Duodenal mucosa (tissue), 2 donors: ENCODE data around the gene NYAP2.

ENCODE experiments used
- H3K27ac ChIP-seq: one replicate; pipeline ENCODE4 v1.7.0; 2013; ENCODE audit warnings: low read depth, low read length
- H3K27me3 ChIP-seq, 2 donors: one replicate each; pipeline ENCODE4 v1.7.0; 2013; ENCODE audit warnings: low read length in 2 of 2, control low read depth in 1 of 2; ENCODE audit not compliant: insufficient read depth in 2 of 2, control insufficient read depth in 1 of 2
- H3K36me3 ChIP-seq, 2 donors: one replicate each; pipeline ENCODE4 v1.7.0; 2013; ENCODE audit warnings: low read length in 2 of 2, control low read depth in 1 of 2; ENCODE audit not compliant: insufficient read depth in 2 of 2, control insufficient read depth in 1 of 2
- H3K4me1 ChIP-seq, 2 donors: one replicate each; pipeline ENCODE4 v1.7.0; 2013; ENCODE audit warnings: low read length in 2 of 2, control low read depth in 1 of 2; ENCODE audit not compliant: insufficient read depth in 2 of 2, control insufficient read depth in 1 of 2
- H3K4me3 ChIP-seq, 2 donors: one replicate each; pipeline ENCODE4 v1.7.0; 2013; ENCODE audit warnings: low read length in 2 of 2, low read depth in 1 of 2
- H3K9ac ChIP-seq, 2 donors: one replicate each; pipeline ENCODE4 v1.7.0; 2013; ENCODE audit warnings: low read length in 2 of 2, low read depth in 1 of 2
- H3K9me3 ChIP-seq, 2 donors: one replicate each; pipeline ENCODE4 v1.7.0; 2013; ENCODE audit warnings: low read length in 2 of 2, control low read depth in 1 of 2; ENCODE audit not compliant: control insufficient read depth in 1 of 2

NYAP2 gene

DNA sequence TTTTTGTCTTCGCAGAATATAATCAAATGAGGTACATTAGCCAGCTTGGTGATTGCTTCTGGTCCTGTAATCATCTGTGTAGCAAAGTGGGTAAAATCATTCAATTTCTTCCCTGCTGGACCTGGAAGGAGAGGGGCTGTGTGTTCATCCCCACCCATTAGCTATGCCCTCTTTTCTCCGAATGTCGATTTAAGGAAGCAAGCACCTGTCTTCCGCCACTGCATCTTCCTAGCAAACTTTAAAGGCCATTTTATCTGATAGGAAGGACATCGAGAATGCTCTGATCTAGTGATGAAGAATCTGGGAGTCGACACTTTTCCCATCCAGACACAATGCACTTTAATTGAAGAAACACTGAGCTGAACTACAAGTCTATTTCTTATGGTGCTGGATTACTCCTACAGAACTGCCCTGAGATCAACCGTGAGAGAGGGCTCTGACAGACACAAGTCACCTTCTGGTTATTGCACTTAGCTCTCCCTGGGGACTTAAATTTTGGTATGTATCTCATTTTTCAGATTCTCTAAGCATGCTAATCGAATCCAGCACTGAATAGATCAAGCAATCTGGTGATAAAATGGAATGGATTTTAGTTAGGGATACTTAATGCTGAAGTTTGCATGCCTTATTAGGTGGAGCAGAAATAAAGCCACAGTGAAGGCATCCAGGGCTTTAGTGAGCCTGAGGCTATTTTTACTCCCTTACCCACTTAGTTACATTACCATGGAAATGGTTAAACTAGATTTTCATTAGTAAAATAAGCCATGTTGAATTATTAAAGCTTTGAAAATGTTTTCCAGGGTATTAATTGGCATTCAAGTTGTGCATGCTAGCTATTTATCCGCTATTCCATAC, 1.3 kb downstream of the NYAP2 start:
- Histone ChIP-seq H3K27ac (no peak overlapping the region), H3K4me1 (no peaks in the 10 kb centered on the region), H3K9ac (no peak overlapping the region), H3K9me3 (no peaks in the 10 kb centered on the region), H3K27me3 (no peaks in the 10 kb centered on the region), H3K36me3 (no peaks in the 10 kb centered on the region), H3K4me3 (no peak overlapping the region)

GRCh38 chr2:225402210-225402776, 2.8 kb downstream of the NYAP2 start:
- no peaks in the 10 kb centered on the region for H3K4me1 ChIP-seq
- no peaks in the 10 kb centered on the region for H3K27me3 ChIP-seq
- no peak overlapping the region for H3K27ac ChIP-seq
- no peak overlapping the region for H3K9ac ChIP-seq
- no peaks in the 10 kb centered on the region for H3K36me3 ChIP-seq
- no peaks in the 10 kb centered on the region for H3K9me3 ChIP-seq
- no peak overlapping the region for H3K4me3 ChIP-seq

GRCh38 chr2:225411452-225411851, 11.9 kb downstream of the NYAP2 start:
- no peaks in the 10 kb centered on the region for H3K36me3 ChIP-seq
- no peak overlapping the region for H3K27ac ChIP-seq
- no peaks in the 10 kb centered on the region for H3K4me1 ChIP-seq
- no peaks in the 10 kb centered on the region for H3K9me3 ChIP-seq
- no peak overlapping the region for H3K4me3 ChIP-seq
- no peak overlapping the region for H3K9ac ChIP-seq
- H3K27me3 ChIP-seq, result no peaks in the 10 kb centered on the region

- Histone ChIP-seq H3K27me3 (no peaks in the 10 kb centered on the region), H3K27ac (no peak overlapping the region), H3K36me3 (no peaks in the 10 kb centered on the region), H3K9me3 (no peaks in the 10 kb centered on the region), H3K9ac (no peak overlapping the region), H3K4me3 (no peak overlapping the region), H3K4me1 (no peaks in the 10 kb centered on the region)
These were observed 14.3 kb downstream of the NYAP2 start for GRCh38 chr2:225413786-225414185.

- Histone ChIP-seq H3K4me3 (no peak overlapping the region), H3K9me3 (no peaks in the 10 kb centered on the region), H3K27ac (no peak overlapping the region), H3K9ac (no peak overlapping the region), H3K36me3 (no peaks in the 10 kb centered on the region), H3K27me3 (no peaks in the 10 kb centered on the region), H3K4me1 (no peaks in the 10 kb centered on the region)
These were observed 15.4 kb downstream of the NYAP2 start for GRCh38 chr2:225414902-225415301.

- Histone ChIP-seq H3K27me3 (no peaks in the 10 kb centered on the region), H3K4me3 (no peak overlapping the region), H3K9ac (no peak overlapping the region), H3K36me3 (no peaks in the 10 kb centered on the region), H3K27ac (no peak overlapping the region), H3K9me3 (no peaks in the 10 kb centered on the region), H3K4me1 (no peaks in the 10 kb centered on the region)
These were observed 15.8 kb downstream of the NYAP2 start for GRCh38 chr2:225415341-225415740.

DNA sequence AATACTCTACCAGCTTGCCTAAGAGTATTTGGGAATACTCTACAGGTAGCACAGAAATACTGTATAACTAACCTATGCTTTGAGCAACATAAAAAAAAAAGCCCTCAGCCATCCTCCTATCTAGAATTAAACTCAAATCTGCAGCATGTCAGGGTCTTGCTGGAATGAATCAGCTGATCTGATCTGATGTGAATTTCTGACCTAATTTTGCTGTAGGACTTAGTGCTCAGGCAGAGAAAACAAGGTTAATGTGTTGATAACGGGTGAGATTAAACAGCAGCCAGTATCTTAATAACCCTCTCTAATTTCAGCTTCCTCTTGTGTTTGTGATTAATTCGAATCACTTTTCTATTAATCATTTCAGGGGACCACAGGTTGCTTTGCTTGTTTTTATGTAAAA, 16.3 kb downstream of the NYAP2 start:
- no peak overlapping the region for H3K4me3 ChIP-seq
- no peak overlapping the region for H3K27ac ChIP-seq
- no peaks in the 10 kb centered on the region for H3K27me3 ChIP-seq
- no peaks in the 10 kb centered on the region for H3K36me3 ChIP-seq
- no peaks in the 10 kb centered on the region for H3K9me3 ChIP-seq
- H3K4me1 ChIP-seq, result no peaks in the 10 kb centered on the region
- H3K9ac ChIP-seq, result no peak overlapping the region

DNA sequence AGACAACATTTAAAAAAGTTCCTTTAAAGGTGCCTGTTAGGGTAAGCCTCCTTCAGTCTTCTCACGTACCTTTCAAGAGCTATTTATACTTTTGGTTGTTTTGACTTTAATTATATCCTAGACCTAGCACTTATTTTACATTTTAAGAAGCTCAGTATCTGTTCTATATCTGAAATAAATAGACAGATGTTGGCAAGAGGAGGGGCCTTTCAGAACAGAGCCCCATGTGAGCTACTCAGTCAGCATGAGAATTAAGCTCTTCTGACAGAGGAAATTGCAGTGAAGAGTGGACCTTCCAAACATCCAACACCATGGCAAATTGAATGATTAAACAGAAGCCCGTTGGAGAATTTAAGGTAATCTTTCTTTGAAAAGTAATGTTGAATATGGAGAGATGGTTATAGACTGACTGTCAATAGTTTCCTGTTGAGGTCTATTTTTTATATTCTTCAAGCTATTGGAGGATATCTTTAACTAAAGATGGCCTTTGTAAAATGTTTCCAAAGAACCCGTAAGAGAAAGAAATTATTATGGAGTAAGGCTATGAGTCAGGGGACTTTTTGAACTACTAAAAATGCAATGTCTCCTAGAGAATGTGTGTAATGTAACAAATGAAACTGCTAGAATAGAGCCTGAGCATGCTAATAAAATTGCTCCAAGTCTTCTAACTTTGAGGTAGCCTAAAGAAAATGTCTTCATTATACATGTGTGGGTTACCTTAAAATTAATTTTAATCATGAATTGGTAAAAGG, 17.3 kb downstream of the NYAP2 start:
- Histone ChIP-seq H3K27me3 (no peaks in the 10 kb centered on the region), H3K4me3 (no peak overlapping the region), H3K36me3 (no peaks in the 10 kb centered on the region), H3K9me3 (no peaks in the 10 kb centered on the region), H3K4me1 (no peaks in the 10 kb centered on the region), H3K9ac (no peak overlapping the region), H3K27ac (no peak overlapping the region)

DNA sequence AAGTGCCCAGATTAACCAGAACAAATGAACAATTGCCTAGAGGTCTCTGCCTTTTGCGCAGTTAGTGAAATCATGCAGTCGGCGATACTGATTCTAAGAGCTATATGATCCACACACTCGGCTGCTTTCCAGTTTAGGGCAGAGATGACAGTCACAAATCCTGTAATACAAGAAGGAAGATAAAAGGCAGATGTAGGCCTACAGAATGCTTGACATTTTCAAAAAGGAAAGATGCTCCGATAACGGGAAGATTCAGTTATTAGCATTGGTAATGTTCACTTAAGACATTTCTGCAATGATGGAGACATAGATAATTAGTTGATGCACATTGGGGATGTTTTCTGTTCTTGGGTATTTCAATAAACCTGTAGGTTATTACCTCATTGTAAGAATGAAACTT, 19.5 kb downstream of the NYAP2 start:
- Histone ChIP-seq H3K9ac (no peak overlapping the region), H3K9me3 (no peaks in the 10 kb centered on the region), H3K27ac (no peak overlapping the region), H3K4me1 (no peaks in the 10 kb centered on the region), H3K36me3 (no peaks in the 10 kb centered on the region), H3K27me3 (no peaks in the 10 kb centered on the region), H3K4me3 (no peak overlapping the region)

DNA sequence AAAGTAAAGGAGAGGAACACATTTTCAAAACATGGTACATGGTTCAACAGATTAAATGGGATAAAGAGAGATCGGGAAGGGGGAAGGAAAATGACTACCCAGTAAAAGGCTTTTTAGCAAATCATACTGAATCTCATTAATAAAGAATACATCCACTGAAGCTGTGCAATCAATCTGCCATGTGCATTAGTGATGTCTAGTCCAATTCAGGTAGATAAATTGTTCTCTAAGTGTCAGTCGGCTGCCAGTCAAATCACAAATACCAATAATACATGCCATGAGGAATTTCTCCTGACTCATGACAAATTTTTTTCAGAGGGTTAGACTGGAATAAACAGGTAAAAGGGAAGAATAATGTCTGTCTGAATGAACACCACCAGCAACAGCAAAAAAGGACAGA, 22.6 kb downstream of the NYAP2 start:
- H3K4me1 ChIP-seq, result no peaks in the 10 kb centered on the region
- H3K9ac ChIP-seq, result no peak overlapping the region
- no peaks in the 10 kb centered on the region for H3K9me3 ChIP-seq
- H3K4me3 ChIP-seq, result no peak overlapping the region
- no peaks in the 10 kb centered on the region for H3K36me3 ChIP-seq
- no peak overlapping the region for H3K27ac ChIP-seq
- H3K27me3 ChIP-seq, result no peaks in the 10 kb centered on the region
